Measurements from ENCODE around the gene SLC40A1. TPM values are rescaled to one million over a fixed set of nuclear protein-coding genes. Genes with fewer than 3 reads are reported as not detected.
A peak's percentile ranks its signal among the peaks of the same experiment; 100 is the strongest.

SLC40A1 gene
- total RNA-seq, 1 experiment from 2014 or later = 1.7 TPM

GRCh38 chr2:189552334-189552990 lies 28.1 kb downstream of the SLC40A1 start:
- TF ChIP-seq EZH2 (IDR thresholded peaks at IDR 0.05; ENCODE audit: low read length, unreplicated experiment) (no peak), EZH2phosphoT487 (IDR thresholded peaks at IDR 0.05; ENCODE audit: borderline replicate concordance, low read length) (no peak), CTCF (conservative IDR thresholded peaks at IDR 0.05; ENCODE audit: low read depth, low read length) (no peak)
- no peak for DNase-seq
- POLR2A ChIA-PET (ENCODE audit: unreplicated experiment) = no interaction called here
- Histone ChIP-seq H3K27me3 (ENCODE audit: low read length) (no peaks in the 10 kb centered on the region), H3K9me2 (replicated peaks; ENCODE audit: low read length) (no peaks in the 10 kb centered on the region), H3F3A (ENCODE audit: low read length, unreplicated experiment) (no peaks in the 10 kb centered on the region), H3K79me2 (ENCODE audit: low read length) (no peaks in the 10 kb centered on the region), H3K9ac (ENCODE audit: low read length) (no peak overlapping the region), H3K27ac (ENCODE audit: low read length) (no peak overlapping the region), H4K20me1 (ENCODE audit: low read length) (no peaks in the 10 kb centered on the region), H3K9me3 (ENCODE audit: low read length) (no peaks in the 10 kb centered on the region), H2AFZ (ENCODE audit: low read length) (no peak overlapping the region), H3K4me1 (ENCODE audit: insufficient read depth, low read length) (peaks cover 47% of the 10 kb centered on the region), H3K4me2 (ENCODE audit: low read length) (no peak overlapping the region), H3K36me3 (ENCODE audit: low read depth, low read length) (no peaks in the 10 kb centered on the region), H3K4me3 (ENCODE audit: low read length) (no peak overlapping the region)
- ATAC-seq = no peak
- no TSS peak for BruUV-seq (replicated peaks)
- intact Hi-C loops (cut with micrococcal nuclease) = no loop called here
- CTCF ChIA-PET = no interaction called here

DNA sequence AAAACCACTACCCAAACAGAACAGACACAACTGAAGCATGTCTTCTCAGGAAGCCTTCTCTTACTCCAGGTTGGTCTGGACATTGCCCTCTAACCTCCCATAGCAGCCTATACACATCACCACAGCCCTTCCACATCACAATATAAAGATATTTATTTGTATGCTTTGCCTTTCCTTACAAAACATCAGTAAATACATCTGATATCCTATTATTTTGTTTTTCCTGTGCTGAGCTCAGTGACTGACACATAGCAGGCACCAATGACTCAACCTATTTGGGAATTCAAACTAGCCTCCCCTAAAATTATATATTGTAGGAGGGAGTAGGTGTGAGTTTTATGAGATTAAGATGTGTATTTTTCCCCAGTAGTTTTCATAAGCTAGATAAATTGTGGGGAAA lies 28.8 kb downstream of the SLC40A1 start:
- DNase-seq (no peak), ATAC-seq (no peak)
- H3K4me1 ChIP-seq (ENCODE audit: insufficient read depth, low read length) = peaks cover 47% of the 10 kb centered on the region
- POLR2A ChIA-PET (ENCODE audit: unreplicated experiment) = no interaction called here
- TF ChIP-seq EZH2phosphoT487 (IDR thresholded peaks at IDR 0.05; ENCODE audit: borderline replicate concordance, low read length) (no peak), CTCF (conservative IDR thresholded peaks at IDR 0.05; ENCODE audit: low read depth, low read length) (no peak), EZH2 (IDR thresholded peaks at IDR 0.05; ENCODE audit: low read length, unreplicated experiment) (no peak)
- no peaks in the 10 kb centered on the region for H3F3A ChIP-seq (ENCODE audit: low read length, unreplicated experiment)
- H3K79me2 ChIP-seq (ENCODE audit: low read length) = no peaks in the 10 kb centered on the region
- H3K27me3 ChIP-seq (ENCODE audit: low read length) = no peaks in the 10 kb centered on the region
- H2AFZ ChIP-seq (ENCODE audit: low read length) = no peak overlapping the region
- H4K20me1 ChIP-seq (ENCODE audit: low read length) = no peaks in the 10 kb centered on the region
- CTCF ChIA-PET = no interaction called here
- H3K9ac ChIP-seq (ENCODE audit: low read length) = no peak overlapping the region
- no peak overlapping the region for H3K4me2 ChIP-seq (ENCODE audit: low read length)
- no peak overlapping the region for H3K4me3 ChIP-seq (ENCODE audit: low read length)
- intact Hi-C loops (cut with micrococcal nuclease) = no loop called here
- no peak overlapping the region for H3K27ac ChIP-seq (ENCODE audit: low read length)
- no TSS peak for BruUV-seq (replicated peaks)
- no peaks in the 10 kb centered on the region for H3K9me2 ChIP-seq (replicated peaks; ENCODE audit: low read length)
- no peaks in the 10 kb centered on the region for H3K9me3 ChIP-seq (ENCODE audit: low read length)
- H3K36me3 ChIP-seq (ENCODE audit: low read depth, low read length) = no peaks in the 10 kb centered on the region

GRCh38 chr2:189549449-189549832 lies 31.1 kb downstream of the SLC40A1 start:
- ATAC-seq (no peak), DNase-seq (no peak)
- no peak overlapping the region for H3K9ac ChIP-seq (ENCODE audit: low read length)
- no peaks in the 10 kb centered on the region for H3F3A ChIP-seq (ENCODE audit: low read length, unreplicated experiment)
- peak overlapping the region; percentile 11; the same call in 1 of the 2 replicates for H3K4me2 ChIP-seq (ENCODE audit: low read length)
- no peaks in the 10 kb centered on the region for H3K36me3 ChIP-seq (ENCODE audit: low read depth, low read length)
- intact Hi-C loops (cut with micrococcal nuclease) = no loop called here
- CTCF ChIA-PET = no interaction called here
- H3K27me3 ChIP-seq (ENCODE audit: low read length) = no peaks in the 10 kb centered on the region
- no peaks in the 10 kb centered on the region for H3K9me3 ChIP-seq (ENCODE audit: low read length)
- H2AFZ ChIP-seq (ENCODE audit: low read length) = peak overlapping the region; percentile 2; the same call in 1 of the 2 replicates
- BruUV-seq (replicated peaks) = no TSS peak
- peak overlapping the region; percentile 10 for H3K27ac ChIP-seq (ENCODE audit: low read length)
- no peaks in the 10 kb centered on the region for H3K79me2 ChIP-seq (ENCODE audit: low read length)
- no peaks in the 10 kb centered on the region for H3K9me2 ChIP-seq (replicated peaks; ENCODE audit: low read length)
- H3K4me1 ChIP-seq (ENCODE audit: insufficient read depth, low read length) = peaks cover 32% of the 10 kb centered on the region
- TF ChIP-seq EZH2phosphoT487 (IDR thresholded peaks at IDR 0.05; ENCODE audit: borderline replicate concordance, low read length) (no peak), CTCF (conservative IDR thresholded peaks at IDR 0.05; ENCODE audit: low read depth, low read length) (no peak), EZH2 (IDR thresholded peaks at IDR 0.05; ENCODE audit: low read length, unreplicated experiment) (no peak)
- POLR2A ChIA-PET (ENCODE audit: unreplicated experiment) = no interaction called here
- H4K20me1 ChIP-seq (ENCODE audit: low read length) = no peaks in the 10 kb centered on the region
- H3K4me3 ChIP-seq (ENCODE audit: low read length) = no peak overlapping the region

All from PC-3 (cell line).